SK-N-SH (cell line): ENCODE data around the gene ZNF786. TPM values are rescaled to one million over a fixed set of nuclear protein-coding genes. Genes with fewer than 3 reads are reported as not detected.
"Not testable (repeated sequence)": the region's sequence is repeated elsewhere in the genome, so short reads cannot be mapped to it uniquely, and the experiment has no call there.

Source experiments
- CTCF ChIA-PET: fragments of 300-600, 350-600 bp; formaldehyde crosslinking; extraction: SDS; loops from one replicate; lab custom pipeline; 2021; lab: Yijun Ruan, JAX
- POLR2A ChIA-PET: fragments of 350-600 bp; sonication (Branson Sonifier 250); formaldehyde crosslinking; extraction: SDS; loops from one replicate; lab custom pipeline; 2020; ENCODE audit warnings: antibody characterized with exemption, inconsistent platforms; lab: Yijun Ruan, JAX
- DNase-seq: peaks from one replicate; pipeline ENCODE4 v3.0.0; 2012
- H2AFZ ChIP-seq: fragments of 200-600 bp; sonication (generic); 2 replicates; pipeline ENCODE4 v1.8.1; 2016; ENCODE audit warnings: antibody characterized with exemption, mild to moderate bottlenecking, low read depth
- H3F3A ChIP-seq: fragments of 200-600 bp; sonication (generic); replicated peaks from 2 replicates; pipeline ENCODE3; 2016; ENCODE audit warnings: antibody characterized with exemption, mild to moderate bottlenecking; ENCODE audit not compliant: insufficient read depth
- H3K27ac ChIP-seq, 2 experiments: fragments of 200-500 bp in 1 of 2; fragments of 200-600 bp in 1 of 2; sonication (Bioruptor generic) in 1 of 2; sonication (generic), shearing (Covaris generic) in 1 of 2; 2 replicates each; pipeline versions ENCODE4 v1.5.1 to v1.6.1; 2014 to 2016; ENCODE audit warnings: low read depth in 2 of 2, inconsistent platforms in 1 of 2, low read length in 1 of 2, mild to moderate bottlenecking in 1 of 2, mixed read lengths in 1 of 2
- H3K27me3 ChIP-seq: fragments of 200-600 bp; sonication (generic), shearing (Covaris generic); 2 replicates; pipeline ENCODE4 v1.6.1; 2016; ENCODE audit warnings: mixed run types; ENCODE audit not compliant: insufficient read depth
- H3K36me3 ChIP-seq, 2 experiments: fragments of 200-500 bp in 1 of 2; fragments of 200-600 bp in 1 of 2; sonication (Bioruptor generic) in 1 of 2; sonication (generic) in 1 of 2; replicated peaks in 1 of 2; 2 replicates each; pipeline versions ENCODE3 to v1.5.1; 2014 to 2016; ENCODE audit warnings: low read length in 1 of 2, mild to moderate bottlenecking in 1 of 2; ENCODE audit not compliant: insufficient read depth in 2 of 2, control insufficient read depth in 1 of 2
- H3K4me1 ChIP-seq, 2 experiments: fragments of 200-500 bp in 1 of 2; fragments of 200-600 bp in 1 of 2; sonication (Bioruptor generic) in 1 of 2; sonication (generic), shearing (Covaris generic) in 1 of 2; 2 replicates each; pipeline versions ENCODE4 v1.5.1 to v1.6.1; 2014 to 2016; ENCODE audit warnings: low read depth in 1 of 2, low read length in 1 of 2, mixed run types in 1 of 2; ENCODE audit not compliant: insufficient read depth in 2 of 2, control insufficient read depth in 1 of 2
- H3K4me2 ChIP-seq: fragments of 200-600 bp; sonication (generic), shearing (Covaris generic); 2 replicates; pipeline ENCODE4 v1.6.1; 2017; ENCODE audit warnings: mixed run types
- H3K4me3 ChIP-seq, 2 experiments: fragments of 200-500 bp in 1 of 2; fragments of 200-600 bp in 1 of 2; sonication (Bioruptor generic) in 1 of 2; sonication (generic), shearing (Covaris generic) in 1 of 2; 2 replicates each; pipeline versions ENCODE4 v1.5.1 to v1.8.1; 2014 to 2016; ENCODE audit warnings: low read depth in 2 of 2, inconsistent platforms in 1 of 2, low read length in 1 of 2, mild to moderate bottlenecking in 1 of 2, mixed read lengths in 1 of 2, moderate library complexity in 1 of 2
- H3K79me2 ChIP-seq: fragments of 200-600 bp; sonication (generic); 2 replicates; pipeline ENCODE4 v1.8.1; 2017; ENCODE audit warnings: mild to moderate bottlenecking; ENCODE audit not compliant: insufficient read depth
- H3K9ac ChIP-seq: fragments of 200-600 bp; sonication (generic); 2 replicates; pipeline ENCODE4 v1.6.1; 2017; ENCODE audit warnings: mixed run types
- H3K9me2 ChIP-seq: fragments of 200-600 bp; sonication (generic); 2 replicates; pipeline ENCODE4 v1.6.1; 2017; ENCODE audit warnings: mixed run types
- H3K9me3 ChIP-seq: fragments of 200-600 bp; sonication (generic); 2 replicates; pipeline ENCODE4 v1.6.1; 2017; ENCODE audit warnings: mixed run types, mild to moderate bottlenecking, moderate library complexity
- H4K20me1 ChIP-seq: fragments of 200-600 bp; sonication (generic); 2 replicates; pipeline ENCODE4 v1.6.1; 2017; ENCODE audit warnings: mild to moderate bottlenecking, mixed run types; ENCODE audit not compliant: insufficient read depth
- CHD2 ChIP-seq: fragments of 150-350 bp; IDR thresholded peaks from 2 replicates; pipeline ENCODE4 v1.6.1; 2018; ENCODE audit warnings: low read length; ENCODE audit not compliant: partially characterized antibody
- CTCF ChIP-seq: fragments of 200-600 bp; sonication (generic); IDR thresholded peaks from 2 replicates; pipeline ENCODE4 v1.6.1; 2017; ENCODE audit warnings: antibody characterized with exemption, mild to moderate bottlenecking, moderate library complexity
- EP300 ChIP-seq, 2 experiments: IDR thresholded peaks; 2 replicates each; pipeline versions ENCODE4 v1.4.0 to v1.6.1; 2012; ENCODE audit warnings: borderline replicate concordance in 1 of 2, low read depth in 1 of 2, low read length in 1 of 2
- FOSL2 ChIP-seq: IDR thresholded peaks from 2 replicates; pipeline ENCODE4 v1.4.0; 2012; ENCODE audit warnings: low read depth, mild to moderate bottlenecking, moderate library complexity, borderline replicate concordance
- FOXJ3 ChIP-seq: sonication (generic); formaldehyde crosslinking; IDR thresholded peaks from 2 replicates; pipeline ENCODE4 v1.5.1; 2020; ENCODE audit warnings: mild to moderate bottlenecking, missing genetic modification reagents
- MAX ChIP-seq: IDR thresholded peaks from 2 replicates; pipeline ENCODE4 v1.4.0; 2012; ENCODE audit warnings: low read depth
- MXI1 ChIP-seq: IDR thresholded peaks from 2 replicates; pipeline ENCODE4 v1.6.1; 2012; ENCODE audit warnings: mild to moderate bottlenecking, low read depth, low read length, improper control_type of control experiment
- NRF1 ChIP-seq: IDR thresholded peaks from 2 replicates; pipeline ENCODE4 v1.6.1; 2012; ENCODE audit warnings: low read depth, mild to moderate bottlenecking, low read length
- PBX3 ChIP-seq: IDR thresholded peaks from 2 replicates; pipeline ENCODE4; 2012
- RAD21 ChIP-seq: IDR thresholded peaks from 2 replicates; pipeline ENCODE4 v1.6.1; 2012; ENCODE audit warnings: mild to moderate bottlenecking, low read length
- REST ChIP-seq: IDR thresholded peaks from 2 replicates; pipeline ENCODE4 v1.6.1; 2012; ENCODE audit warnings: mild to moderate bottlenecking, low read depth, low read length, moderate library complexity
- RFX5 ChIP-seq: IDR thresholded peaks from 2 replicates; pipeline ENCODE4 v1.6.1; 2012; ENCODE audit warnings: mild to moderate bottlenecking, improper control_type of control experiment, low read length
- RXRA ChIP-seq: IDR thresholded peaks from 2 replicates; pipeline ENCODE4 v1.4.0; 2012; ENCODE audit warnings: low read depth, mild to moderate bottlenecking, borderline replicate concordance
- SIN3A ChIP-seq: IDR thresholded peaks from 2 replicates; pipeline ENCODE4 v1.6.1; 2012; ENCODE audit warnings: low read depth, mild to moderate bottlenecking, low read length, moderate library complexity, borderline replicate concordance
- SMC3 ChIP-seq: IDR thresholded peaks from 2 replicates; pipeline ENCODE4 v1.6.1; 2012; ENCODE audit warnings: low read depth, low read length, improper control_type of control experiment
- TEAD4 ChIP-seq: IDR thresholded peaks from 2 replicates; pipeline ENCODE4 v1.4.0; 2012; ENCODE audit warnings: mild to moderate bottlenecking, borderline replicate concordance; ENCODE audit not compliant: insufficient read depth
- USF1 ChIP-seq: IDR thresholded peaks from 2 replicates; pipeline ENCODE4 v1.4.0; 2012; ENCODE audit warnings: low read depth, borderline replicate concordance
- WGBS: methylation state at CpG from one replicate; pipeline ENCODE4 v1.1.6; 2017; ENCODE audit warnings: low lambda C conversion rate; 5-methylcytosine and 5-hydroxymethylcytosine counted together
- polyA plus RNA-seq, 3 experiments: library from polyadenylated mRNA; depleted of rRNA; stranded (reverse); fragments of >200 nt; gene quantifications; 2 replicates each; pipeline ENCODE4 v1.2.3, GENCODE V29; 2012

ZNF786 gene
- polyA plus RNA-seq, 1 of the 3 experiments (the other 2 are of a cell fraction) = 5.0 TPM

- not testable (repeated sequence) for DNase-seq, H4K20me1 ChIP-seq, H3K9ac ChIP-seq, H3K9me3 ChIP-seq, H3K4me2 ChIP-seq, H3K36me3 ChIP-seq, H3K4me3 ChIP-seq, H2AFZ ChIP-seq, H3K27me3 ChIP-seq, H3K27ac ChIP-seq, H3F3A ChIP-seq, H3K9me2 ChIP-seq
- Histone ChIP-seq H3K79me2 (peaks cover 27% of the 10 kb centered on the region), H3K4me1 (peaks cover 5 to 13% of the 10 kb centered on the region in 2 experiments; a peak in 3 of 4 replicates)
- 96% methylated on average over 9 of the region's 9 CpGs for WGBS
- ChIA-PET CTCF (interaction anchor here (1.1 to 3.0 kb wide), 2 partner anchors 13 to 35 kb away, joined by 3 to 13 read pairs; no protein-coding TSS in a partner anchor), POLR2A (interaction anchor here (1.3 to 1.5 kb wide), 2 partner anchors 35 to 96 kb away, joined by 3 to 4 read pairs; partner anchors contain the start of gene ZNF425)
Measured at GRCh38 chr7:149030439-149030838, 60.1 kb downstream of the ZNF786 start.

GRCh38 chr7:149028346-149029109 lies 62.0 kb downstream of the ZNF786 start, which contains the start of gene PDIA4:
TSS of gene PDIA4 (minus strand) at chr7:149028505. CDS start at chr7:149028408, 97 bp downstream.
- Histone ChIP-seq H3K9me3 (no peaks in the 10 kb centered on the region), H3K36me3 (peaks cover 0 to 12% of the 10 kb centered on the region in 2 experiments), H4K20me1 (no peaks in the 10 kb centered on the region), H3K4me2 (peak within 1 kb of the TSS; percentile 89), H3K9me2 (no peaks in the 10 kb centered on the region), H3K4me3 (peak within 1 kb of the TSS; percentile 85 to 97), H3K9ac (peak within 1 kb of the TSS; percentile 89), H3K79me2 (peaks cover 46% of the 10 kb centered on the region), H3K4me1 (peaks cover 5 to 17% of the 10 kb centered on the region in 2 experiments; a peak in 3 of 4 replicates), H2AFZ (peak within 1 kb of the TSS; percentile 85), H3K27ac (peak within 1 kb of the TSS; percentile 82 to 92), H3F3A (peaks cover 10% of the 10 kb centered on the region), H3K27me3 (no peaks in the 10 kb centered on the region)
- 2% methylated on average over 68 of the region's 87 CpGs for WGBS
- CTCF ChIA-PET = interaction anchor here (0.7 to 3.0 kb wide), 9 partner anchors 15 to 65 kb away, joined by 3 to 26 read pairs (median 3); no protein-coding TSS in a partner anchor
- peak; percentile 100 for DNase-seq
- POLR2A ChIA-PET = interaction anchor here (0.6 to 2.5 kb wide), 4 partner anchors 22 to 118 kb away, joined by 3 to 25 read pairs (median 4); partner anchors contain the start of gene ZNF398
- TF ChIP-seq USF1 (peak; percentile 69; the same call in 1 of the 2 replicates), RFX5 (peak; percentile 88), EP300 (IDR thresholded peaks at IDR 0.05; ENCODE audit: borderline replicate concordance in 1 of 2, low read depth in 1 of 2, low read length in 1 of 2) (peak in 1 of 2 experiments; percentile 51; a peak in 2 of 4 replicates), MAX (peak; percentile 99), RXRA (no peak), RAD21 (peak; percentile 11; the same call in 1 of the 2 replicates), TEAD4 (no peak), MXI1 (peak; percentile 100), CTCF (peak; percentile 36), PBX3 (peak; percentile 93), SMC3 (peak; percentile 29; the same call in 1 of the 2 replicates), REST (peak; percentile 70; the same call in 1 of the 2 replicates), SIN3A (peak; percentile 92), CHD2 (peak; percentile 68), FOSL2 (no peak), FOXJ3 (0 out of 2 replicates have a peak, but pooled peaks have one; percentile 51), NRF1 (peak; percentile 81)
